HUES48 (cell line): Measurements from ENCODE around the gene IFNB1.

Experiments
- H3K27ac ChIP-seq: one replicate; pipeline ENCODE4 v1.7.0; 2013; ENCODE audit warnings: low read depth, low read length, inconsistent platforms
- H3K27me3 ChIP-seq: 2 replicates; pipeline ENCODE4 v1.6.1; 2013; ENCODE audit warnings: mild to moderate bottlenecking, low read length; ENCODE audit not compliant: control insufficient read depth, insufficient read depth
- H3K36me3 ChIP-seq: 2 replicates; pipeline ENCODE4 v1.6.1; 2013; ENCODE audit warnings: low read length; ENCODE audit not compliant: control insufficient read depth, insufficient read depth
- H3K4me1 ChIP-seq: 2 replicates; pipeline ENCODE4 v1.6.1; 2013; ENCODE audit warnings: mild to moderate bottlenecking, low read length; ENCODE audit not compliant: control insufficient read depth, insufficient read depth
- H3K4me3 ChIP-seq: 2 replicates; pipeline ENCODE4 v1.5.1; 2013; ENCODE audit warnings: mild to moderate bottlenecking, low read depth, low read length
- H3K9ac ChIP-seq: 2 replicates; pipeline ENCODE4 v1.6.1; 2013; ENCODE audit warnings: mild to moderate bottlenecking, low read depth, low read length, moderate library complexity
- H3K9me3 ChIP-seq: 2 replicates; pipeline ENCODE4 v1.6.1; 2013; ENCODE audit warnings: low read length; ENCODE audit not compliant: control insufficient read depth, insufficient read depth

The IFNB1 gene

DNA sequence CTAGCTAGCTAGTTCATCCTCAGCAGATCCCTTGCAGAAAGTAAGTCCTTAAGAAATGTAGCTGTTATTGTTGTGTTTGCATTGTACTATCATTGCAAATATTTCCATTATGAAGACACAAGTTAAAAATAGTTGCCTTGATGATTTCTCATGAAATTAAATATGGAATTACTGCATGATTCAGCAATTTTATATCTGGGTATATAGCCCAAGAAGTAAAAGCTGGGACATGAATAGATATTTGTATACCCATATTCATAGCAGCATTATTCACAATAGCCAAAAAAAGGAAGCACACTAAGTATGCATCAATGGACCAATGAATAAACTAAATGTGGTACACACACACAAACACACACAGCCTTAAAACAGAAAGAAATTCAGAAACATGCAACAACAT lies 6.8 kb downstream of the IFNB1 start:
- Histone ChIP-seq H3K9ac (no peak overlapping the region), H3K27ac (no peak overlapping the region), H3K4me1 (peaks cover 8% of the 10 kb centered on the region; the same call in 1 of the 2 replicates), H3K9me3 (no peaks in the 10 kb centered on the region), H3K36me3 (no peaks in the 10 kb centered on the region), H3K4me3 (no peak overlapping the region), H3K27me3 (no peaks in the 10 kb centered on the region)

DNA sequence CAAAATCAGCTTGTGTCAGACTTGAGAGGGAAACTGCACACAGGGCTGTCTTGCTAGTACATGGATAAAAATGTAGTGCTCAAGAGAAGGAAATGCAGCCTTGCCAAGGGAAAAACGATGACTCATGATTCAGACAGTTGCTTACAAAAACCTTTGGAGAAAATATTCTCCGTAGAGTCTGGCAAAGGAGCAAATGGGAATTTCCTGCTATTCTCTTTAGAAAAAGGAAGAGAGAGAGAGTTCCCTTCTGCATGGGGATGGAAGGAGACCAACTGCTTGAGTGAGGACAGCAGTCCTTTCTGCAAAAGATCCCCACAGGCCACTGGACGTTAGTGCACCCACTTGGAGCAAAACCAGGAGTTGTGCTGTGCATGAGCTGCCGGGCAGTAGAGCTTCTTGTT lies 7.6 kb downstream of the IFNB1 start:
- Histone ChIP-seq H3K36me3 (no peaks in the 10 kb centered on the region), H3K4me1 (peaks cover 4% of the 10 kb centered on the region; the same call in 1 of the 2 replicates), H3K27me3 (no peaks in the 10 kb centered on the region), H3K9me3 (no peaks in the 10 kb centered on the region), H3K9ac (no peak overlapping the region), H3K27ac (no peak overlapping the region), H3K4me3 (no peak overlapping the region)

DNA sequence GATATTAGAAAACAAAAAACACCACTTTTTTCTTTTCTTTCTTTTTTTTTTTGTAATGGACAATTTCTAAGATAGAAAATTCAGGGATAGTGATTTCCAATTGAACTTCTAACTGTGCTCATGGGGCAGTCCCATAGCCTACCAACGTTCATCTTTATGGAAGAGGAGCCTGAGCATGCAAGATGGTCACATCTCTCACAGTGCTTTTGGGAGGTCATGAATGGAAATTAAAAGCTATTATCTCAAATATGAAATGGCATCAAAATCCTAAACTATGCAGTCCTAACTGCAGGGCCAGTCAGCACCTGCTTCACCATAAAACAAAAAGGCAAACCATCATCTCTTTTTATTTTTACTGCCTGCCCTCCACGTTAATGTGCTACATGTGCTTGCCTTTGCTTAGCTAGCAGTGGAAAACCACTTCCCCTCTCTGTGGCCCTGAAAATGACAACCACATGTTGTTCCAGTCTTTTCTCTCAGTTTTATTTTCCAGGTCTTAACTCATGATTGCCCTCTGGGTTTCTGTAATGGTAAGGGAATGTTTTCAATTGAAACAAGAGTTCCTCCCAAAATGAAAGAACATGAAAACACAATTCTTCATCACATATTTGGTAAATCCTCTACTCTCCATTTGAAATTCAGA lies 16.7 kb downstream of the IFNB1 start:
- H3K36me3 ChIP-seq, result no peaks in the 10 kb centered on the region
- no peaks in the 10 kb centered on the region for H3K4me1 ChIP-seq
- H3K27me3 ChIP-seq, result no peaks in the 10 kb centered on the region
- no peaks in the 10 kb centered on the region for H3K9me3 ChIP-seq
- H3K27ac ChIP-seq, result no peak overlapping the region
- no peak overlapping the region for H3K4me3 ChIP-seq
- no peak overlapping the region for H3K9ac ChIP-seq

DNA sequence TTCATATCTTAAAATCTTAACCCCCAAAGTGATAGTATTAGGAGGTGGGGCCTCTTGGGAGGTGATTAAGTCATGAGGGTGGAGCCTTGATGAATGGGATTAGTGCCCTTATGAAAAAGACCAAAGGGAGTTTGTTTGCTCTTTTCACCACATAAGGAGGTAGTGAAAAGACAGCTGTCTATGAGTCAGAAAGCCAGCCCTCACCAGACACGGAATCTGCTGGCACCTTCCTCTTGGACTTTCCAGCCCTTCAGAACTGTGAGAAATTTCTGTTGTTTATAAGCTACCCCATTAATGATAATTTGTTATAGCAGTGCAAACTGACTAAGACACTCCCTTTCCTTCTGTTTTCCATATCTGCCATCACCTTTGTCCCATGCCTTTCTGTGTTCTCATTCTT lies 20.8 kb downstream of the IFNB1 start:
- no peak overlapping the region for H3K27ac ChIP-seq
- H3K4me1 ChIP-seq, result no peaks in the 10 kb centered on the region
- H3K4me3 ChIP-seq, result no peak overlapping the region
- H3K27me3 ChIP-seq, result no peaks in the 10 kb centered on the region
- H3K9me3 ChIP-seq, result no peaks in the 10 kb centered on the region
- no peaks in the 10 kb centered on the region for H3K36me3 ChIP-seq
- H3K9ac ChIP-seq, result no peak overlapping the region

DNA sequence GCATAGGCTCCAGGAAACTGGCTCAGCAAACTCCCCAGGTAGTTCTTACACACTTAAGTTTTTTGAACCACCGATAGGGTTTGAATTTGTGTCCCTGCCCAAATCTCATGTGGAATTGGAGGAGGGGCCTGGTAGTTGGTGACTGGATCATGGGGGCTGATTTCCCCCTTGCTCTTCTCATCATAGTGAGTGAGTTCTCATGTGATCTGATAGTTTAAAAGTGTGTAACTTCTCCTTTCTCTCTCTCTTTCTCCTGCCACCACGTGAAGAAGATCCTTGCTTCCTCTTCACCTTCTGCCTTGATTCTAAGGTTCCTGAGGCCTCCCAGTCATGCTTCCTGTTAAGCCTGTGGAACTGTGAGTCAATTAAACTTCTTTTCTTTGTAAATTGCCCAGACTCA lies 23.9 kb downstream of the IFNB1 start:
- Histone ChIP-seq H3K4me3 (no peak overlapping the region), H3K9me3 (no peaks in the 10 kb centered on the region), H3K9ac (no peak overlapping the region), H3K27me3 (no peaks in the 10 kb centered on the region), H3K36me3 (no peaks in the 10 kb centered on the region), H3K27ac (no peak overlapping the region), H3K4me1 (no peaks in the 10 kb centered on the region)

DNA sequence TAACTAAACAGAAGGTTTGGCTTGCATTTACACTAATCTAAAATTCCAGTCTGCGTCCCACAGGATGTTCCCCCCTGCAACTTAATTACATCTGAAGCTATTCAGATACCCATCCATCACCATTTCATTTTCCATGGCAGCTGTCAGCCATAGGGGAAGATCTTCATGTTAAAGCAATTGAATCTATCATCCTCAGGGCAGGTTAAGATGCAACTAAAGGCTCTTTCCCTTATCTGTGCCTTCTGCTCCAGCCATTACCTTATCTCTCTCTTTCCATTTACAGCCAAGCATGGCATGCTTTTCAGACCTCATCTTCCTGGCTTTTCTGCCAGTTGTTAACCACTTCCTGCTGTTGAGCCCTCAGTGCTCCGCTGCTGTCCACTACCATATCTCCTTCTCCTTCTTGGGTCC lies 30.5 kb downstream of the IFNB1 start:
- H3K27ac ChIP-seq, result no peak overlapping the region
- no peak overlapping the region for H3K4me3 ChIP-seq
- H3K36me3 ChIP-seq, result no peaks in the 10 kb centered on the region
- H3K9ac ChIP-seq, result no peak overlapping the region
- no peaks in the 10 kb centered on the region for H3K9me3 ChIP-seq
- H3K4me1 ChIP-seq, result no peaks in the 10 kb centered on the region
- no peaks in the 10 kb centered on the region for H3K27me3 ChIP-seq

DNA sequence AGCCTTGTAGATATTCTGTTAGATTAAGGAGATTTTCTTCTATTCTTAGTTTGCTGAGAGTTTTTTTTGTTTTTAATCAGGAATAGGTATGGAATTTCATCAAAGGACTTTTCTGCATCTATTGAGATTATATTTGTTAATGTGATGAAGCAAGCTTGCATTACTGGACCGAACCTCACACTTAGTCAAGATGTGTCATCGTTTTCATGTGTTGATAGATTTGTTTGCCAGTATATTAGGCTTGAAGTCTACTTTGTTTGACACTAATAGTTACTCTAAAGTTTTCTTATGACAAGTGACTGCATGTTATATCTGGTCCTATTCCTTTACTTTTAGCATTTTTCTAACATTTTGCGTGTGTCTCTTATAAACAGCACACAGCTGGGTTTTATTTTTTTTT lies 33.9 kb downstream of the IFNB1 start:
- H3K4me1 ChIP-seq, result peaks cover 3% of the 10 kb centered on the region; the same call in 1 of the 2 replicates
- H3K9me3 ChIP-seq, result no peaks in the 10 kb centered on the region
- H3K27me3 ChIP-seq, result no peaks in the 10 kb centered on the region
- no peaks in the 10 kb centered on the region for H3K36me3 ChIP-seq
- no peak overlapping the region for H3K4me3 ChIP-seq
- no peak overlapping the region for H3K9ac ChIP-seq
- H3K27ac ChIP-seq, result no peak overlapping the region

DNA sequence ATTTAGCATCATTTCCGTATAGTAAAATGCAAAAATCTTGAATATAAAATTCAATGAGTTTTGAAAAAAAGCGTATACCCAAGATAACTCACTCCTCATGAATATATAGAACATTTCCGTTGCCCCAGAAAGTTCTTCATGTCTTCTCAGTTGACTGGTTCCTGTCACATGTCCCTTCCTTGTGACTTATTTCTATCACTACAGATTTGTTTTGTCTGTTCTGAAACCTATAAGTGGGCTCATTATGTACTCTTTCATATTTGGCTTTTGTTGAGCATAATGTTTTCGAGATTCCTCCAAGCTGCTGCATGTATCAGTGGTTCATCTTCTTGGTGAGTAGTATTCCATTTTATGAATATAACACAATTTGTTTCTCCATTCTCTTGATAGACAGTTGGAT lies 35.3 kb downstream of the IFNB1 start:
- Histone ChIP-seq H3K27me3 (no peaks in the 10 kb centered on the region), H3K9ac (no peak overlapping the region), H3K36me3 (no peaks in the 10 kb centered on the region), H3K9me3 (no peaks in the 10 kb centered on the region), H3K4me1 (peaks cover 5% of the 10 kb centered on the region), H3K4me3 (no peak overlapping the region), H3K27ac (no peak overlapping the region)

DNA sequence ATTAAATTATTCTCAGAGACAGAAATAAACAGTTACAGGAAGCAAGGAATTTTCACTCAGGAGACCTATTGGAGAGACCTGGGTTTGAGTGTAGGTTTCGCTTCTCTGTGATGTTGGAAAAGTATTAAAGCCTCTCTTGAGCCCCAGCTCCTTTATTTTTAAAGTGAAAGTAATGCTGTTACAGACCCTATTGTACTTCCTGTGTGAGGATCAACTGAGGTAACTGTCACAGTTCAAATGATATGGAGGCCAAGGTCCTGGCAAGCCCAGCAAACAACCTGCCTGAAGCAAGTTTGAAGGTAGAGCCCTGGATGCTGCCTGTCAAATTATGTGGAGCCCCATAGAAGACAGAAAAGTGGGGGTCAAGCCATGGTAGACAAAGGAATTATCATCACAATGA lies 38.4 kb downstream of the IFNB1 start:
- H3K4me3 ChIP-seq, result no peak overlapping the region
- H3K9me3 ChIP-seq, result no peaks in the 10 kb centered on the region
- H3K27me3 ChIP-seq, result peaks cover 5% of the 10 kb centered on the region; the same call in 1 of the 2 replicates
- H3K36me3 ChIP-seq, result no peaks in the 10 kb centered on the region
- no peak overlapping the region for H3K27ac ChIP-seq
- no peak overlapping the region for H3K9ac ChIP-seq
- peaks cover 15% of the 10 kb centered on the region for H3K4me1 ChIP-seq

DNA sequence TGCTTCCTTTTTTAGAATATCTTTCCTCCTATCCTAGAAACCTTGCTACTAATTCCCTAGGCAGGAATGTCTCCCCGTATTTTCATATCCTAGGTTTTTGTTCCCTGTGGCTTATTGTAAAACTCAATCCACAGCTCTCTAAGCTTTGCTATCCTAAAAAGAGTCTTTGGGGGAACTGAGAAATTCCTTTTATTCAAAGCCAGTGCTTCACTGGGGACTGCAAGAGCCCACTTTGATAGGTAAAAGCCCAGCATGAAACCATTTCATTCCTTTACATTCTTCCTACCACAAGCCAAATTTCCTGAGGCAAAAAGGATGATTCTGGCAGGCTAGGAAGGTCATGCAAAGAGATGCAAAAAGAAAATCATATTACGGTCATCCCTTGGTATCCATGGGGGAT lies 40.5 kb downstream of the IFNB1 start:
- Histone ChIP-seq H3K9me3 (no peaks in the 10 kb centered on the region), H3K4me1 (peaks cover 15% of the 10 kb centered on the region), H3K36me3 (no peaks in the 10 kb centered on the region), H3K9ac (no peak overlapping the region), H3K27me3 (peaks cover 9% of the 10 kb centered on the region; the same call in 1 of the 2 replicates), H3K27ac (peak overlapping the region; percentile 28), H3K4me3 (no peak overlapping the region)

DNA sequence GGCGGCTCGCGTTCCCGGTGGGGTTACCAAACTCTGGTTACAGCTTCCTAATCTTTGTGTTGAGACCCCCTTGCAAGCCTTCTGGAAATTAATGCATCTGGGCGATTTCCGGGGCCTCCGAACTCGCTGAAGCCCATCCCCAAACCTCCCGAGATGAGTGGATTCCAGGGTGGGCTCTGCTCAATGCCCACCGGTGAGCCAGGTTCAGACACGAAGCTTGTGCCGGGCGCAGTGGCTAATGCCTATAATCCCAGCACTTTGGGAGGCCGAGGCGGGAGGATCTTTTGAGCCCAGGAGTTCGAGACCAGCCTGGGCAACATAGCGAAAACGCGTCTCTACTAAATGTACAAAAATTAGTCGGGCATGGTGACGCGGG lies 45.9 kb downstream of the IFNB1 start:
- no peaks in the 10 kb centered on the region for H3K36me3 ChIP-seq
- peak overlapping the region; percentile 46 for H3K4me3 ChIP-seq
- H3K9ac ChIP-seq, result no peak overlapping the region; the same call in 1 of the 2 replicates
- peaks cover 19% of the 10 kb centered on the region for H3K4me1 ChIP-seq
- H3K27me3 ChIP-seq, result peaks cover 10% of the 10 kb centered on the region; the same call in 1 of the 2 replicates
- peak overlapping the region; percentile 62 for H3K27ac ChIP-seq
- no peaks in the 10 kb centered on the region for H3K9me3 ChIP-seq
